ENCODE data around the gene UBE2K. TPM values are rescaled to one million over a fixed set of nuclear protein-coding genes. Genes with fewer than 3 reads are reported as not detected.
A peak's percentile ranks its signal among the peaks of the same experiment; 100 is the strongest.

Gene UBE2K
- total and polyA plus RNA-seq, 12 donors = 24.0 to 74.0 (median 56.5) TPM

DNA sequence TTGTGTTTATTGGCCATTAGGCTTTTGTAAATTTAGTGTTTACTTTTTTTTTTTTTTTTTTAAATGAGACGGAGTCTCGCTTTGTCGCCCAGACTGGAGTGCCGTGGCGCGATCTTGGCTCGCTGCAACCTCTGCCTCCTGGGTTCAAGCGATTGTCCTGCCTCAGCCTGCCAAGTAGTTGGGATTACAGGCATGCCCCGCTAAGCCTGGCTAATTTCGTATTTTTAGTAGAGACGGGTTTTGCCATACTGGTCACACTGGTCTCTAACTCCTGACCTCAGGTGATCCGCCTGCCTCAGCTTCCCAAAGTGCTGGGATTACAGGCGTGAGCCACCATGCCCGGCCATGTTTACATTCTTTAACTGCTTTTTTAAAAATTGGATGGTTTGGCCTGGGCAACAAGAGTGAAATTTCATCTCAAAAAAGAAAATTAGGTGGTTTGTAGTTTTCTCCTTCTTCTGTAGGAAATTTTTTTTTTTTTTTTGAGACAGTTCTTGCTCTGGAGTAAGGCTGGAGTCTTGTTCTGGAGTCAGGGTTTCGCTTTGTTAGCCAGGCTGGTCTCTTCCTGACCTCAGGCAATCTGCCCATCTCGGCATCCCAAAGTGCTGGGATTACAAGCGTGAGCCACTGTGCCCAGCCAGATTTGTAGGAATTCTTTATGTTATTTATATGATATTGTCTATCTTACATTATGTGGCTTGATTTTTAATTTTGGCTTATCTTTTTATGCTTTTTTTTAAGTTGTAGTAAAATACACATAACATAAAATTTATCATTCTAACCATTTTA is 15.1 kb downstream of the UBE2K start:
- TF ChIP-seq, protein P1, sequence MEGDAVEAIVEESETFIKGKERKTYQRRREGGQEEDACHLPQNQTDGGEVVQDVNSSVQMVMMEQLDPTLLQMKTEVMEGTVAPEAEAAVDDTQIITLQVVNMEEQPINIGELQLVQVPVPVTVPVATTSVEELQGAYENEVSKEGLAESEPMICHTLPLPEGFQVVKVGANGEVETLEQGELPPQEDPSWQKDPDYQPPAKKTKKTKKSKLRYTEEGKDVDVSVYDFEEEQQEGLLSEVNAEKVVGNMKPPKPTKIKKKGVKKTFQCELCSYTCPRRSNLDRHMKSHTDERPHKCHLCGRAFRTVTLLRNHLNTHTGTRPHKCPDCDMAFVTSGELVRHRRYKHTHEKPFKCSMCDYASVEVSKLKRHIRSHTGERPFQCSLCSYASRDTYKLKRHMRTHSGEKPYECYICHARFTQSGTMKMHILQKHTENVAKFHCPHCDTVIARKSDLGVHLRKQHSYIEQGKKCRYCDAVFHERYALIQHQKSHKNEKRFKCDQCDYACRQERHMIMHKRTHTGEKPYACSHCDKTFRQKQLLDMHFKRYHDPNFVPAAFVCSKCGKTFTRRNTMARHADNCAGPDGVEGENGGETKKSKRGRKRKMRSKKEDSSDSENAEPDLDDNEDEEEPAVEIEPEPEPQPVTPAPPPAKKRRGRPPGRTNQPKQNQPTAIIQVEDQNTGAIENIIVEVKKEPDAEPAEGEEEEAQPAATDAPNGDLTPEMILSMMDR (IDR thresholded peaks at IDR 0.05) = no peak
- H3K4me1 ChIP-seq = peaks cover 4 to 77% (median 33%) of the 10 kb centered on the region in 9 donors
- intact Hi-C loops (cut with DNase I) = loop anchor here in 1 of 10 donors (10.0 kb wide), 1 partner anchor 52 kb away; no protein-coding TSS in a partner anchor
- 92 to 96% methylated on average over 17 of the region's 17 CpGs for WGBS, 2 donors
- peaks cover 0 to 16% (median 0%) of the 10 kb centered on the region in 9 donors for H3K36me3 ChIP-seq
- no peak overlapping the region for H3K4me3 ChIP-seq
- H3K27me3 ChIP-seq = no peaks in the 10 kb centered on the region
- no peaks in the 10 kb centered on the region for H3K9me3 ChIP-seq
- no peak overlapping the region for H3K27ac ChIP-seq
- DNase-seq (no peak), ATAC-seq (no peak)

GRCh38 chr4:39713691-39714090 is 15.8 kb downstream of the UBE2K start:
- Histone ChIP-seq H3K36me3 (peaks cover 0 to 23% (median 0%) of the 10 kb centered on the region in 9 donors), H3K4me1 (peaks cover 4 to 75% (median 29%) of the 10 kb centered on the region in 9 donors), H3K4me3 (no peak overlapping the region), H3K9me3 (no peaks in the 10 kb centered on the region), H3K27ac (peak overlapping the region in 1 of 10 donors; percentile 24), H3K27me3 (no peaks in the 10 kb centered on the region)
- intact Hi-C loops (cut with DNase I) = loop anchor here in 1 of 10 donors (10.0 kb wide), 1 partner anchor 51 kb away; no protein-coding TSS in a partner anchor
- DNase-seq = no peak
- ATAC-seq = peak in 4 of 8 donors; percentile 26 to 53 (median 36)
- TF ChIP-seq, protein P1 (IDR thresholded peaks at IDR 0.05) = no peak
- WGBS, 2 donors = 31 to 36% methylated on average over 1 of the region's 1 CpG

GRCh38 chr4:39714166-39714565 is 16.2 kb downstream of the UBE2K start:
- Histone ChIP-seq H3K36me3 (peaks cover 0 to 27% (median 0%) of the 10 kb centered on the region in 9 donors), H3K4me3 (no peak overlapping the region), H3K4me1 (peaks cover 4 to 75% (median 27%) of the 10 kb centered on the region in 9 donors), H3K27ac (peak overlapping the region in 1 of 10 donors; percentile 24), H3K9me3 (no peaks in the 10 kb centered on the region), H3K27me3 (no peaks in the 10 kb centered on the region)
- 61 to 66% methylated on average over 3 of the region's 3 CpGs for WGBS, 2 donors
- TF ChIP-seq, protein P1 (IDR thresholded peaks at IDR 0.05) = no peak
- ATAC-seq = peak in 1 of 8 donors; percentile 24
- intact Hi-C loops (cut with DNase I) = loop anchor here in 1 of 10 donors (10.0 kb wide), 1 partner anchor 51 kb away; no protein-coding TSS in a partner anchor
- no peak for DNase-seq

- no peaks in the 10 kb centered on the region for H3K27me3 ChIP-seq
- DNase-seq = no peak
- no peaks in the 10 kb centered on the region for H3K9me3 ChIP-seq
- no peak overlapping the region for H3K4me3 ChIP-seq
- TF ChIP-seq, protein P1 (IDR thresholded peaks at IDR 0.05) = no peak
- intact Hi-C loops (cut with DNase I) = loop anchor here in 1 of 10 donors (10.0 kb wide), 1 partner anchor 49 kb away; no protein-coding TSS in a partner anchor
- H3K36me3 ChIP-seq = peaks cover 0 to 27% (median 0%) of the 10 kb centered on the region in 9 donors
- H3K27ac ChIP-seq = no peak overlapping the region
- H3K4me1 ChIP-seq = peaks cover 4 to 74% (median 24%) of the 10 kb centered on the region in 9 donors
- no peak for ATAC-seq
- 89 to 91% methylated on average over 3 of the region's 3 CpGs for WGBS, 2 donors
Measured at GRCh38 chr4:39715788-39716187, 17.9 kb downstream of the UBE2K start.

Measured in heart right ventricle (tissue), 16 donors.